Mammary epithelial cell (primary cell): ENCODE measurements around the gene TAF3.

Source experiments
- EZH2 ChIP-seq: IDR thresholded peaks from 2 replicates; pipeline ENCODE4 v1.6.1; 2012; ENCODE audit warnings: low read length, inconsistent platforms, borderline replicate concordance
- TF ChIP-seq, protein P1 (sequence below), 2 donors: IDR thresholded peaks in 1 of 2; conservative IDR thresholded peaks in 1 of 2; 2 replicates each; pipeline ENCODE4 v1.5.1; 2011 to 2012; ENCODE audit warnings: inconsistent platforms in 2 of 2, low read length in 2 of 2, mild to moderate bottlenecking in 2 of 2, control low read depth in 1 of 2, low read depth in 1 of 2; ENCODE audit not compliant: insufficient read depth in 1 of 2; ENCODE audit errors: extremely low read depth in 1 of 2

DNA sequence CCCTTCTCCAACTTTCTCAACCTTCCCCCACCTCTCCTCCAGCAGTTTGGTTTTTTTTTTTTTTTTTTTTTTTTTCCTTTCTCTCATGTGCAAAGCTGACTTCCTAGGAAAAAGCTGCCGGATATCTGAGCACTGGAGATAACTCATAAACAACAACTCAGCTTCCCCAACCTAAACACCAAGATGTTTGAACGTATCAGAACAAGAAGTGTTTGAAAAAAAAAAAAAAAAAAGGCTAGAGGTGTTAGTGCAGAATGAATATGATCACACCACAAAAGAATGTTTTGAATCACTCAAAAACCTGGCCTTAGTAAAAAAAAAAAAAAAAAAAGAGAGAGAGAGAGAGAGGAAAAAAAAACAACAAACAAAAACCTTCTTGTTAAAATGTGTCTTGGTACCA, 247.3 kb downstream of the TAF3 start:
- TF ChIP-seq, protein P1, sequence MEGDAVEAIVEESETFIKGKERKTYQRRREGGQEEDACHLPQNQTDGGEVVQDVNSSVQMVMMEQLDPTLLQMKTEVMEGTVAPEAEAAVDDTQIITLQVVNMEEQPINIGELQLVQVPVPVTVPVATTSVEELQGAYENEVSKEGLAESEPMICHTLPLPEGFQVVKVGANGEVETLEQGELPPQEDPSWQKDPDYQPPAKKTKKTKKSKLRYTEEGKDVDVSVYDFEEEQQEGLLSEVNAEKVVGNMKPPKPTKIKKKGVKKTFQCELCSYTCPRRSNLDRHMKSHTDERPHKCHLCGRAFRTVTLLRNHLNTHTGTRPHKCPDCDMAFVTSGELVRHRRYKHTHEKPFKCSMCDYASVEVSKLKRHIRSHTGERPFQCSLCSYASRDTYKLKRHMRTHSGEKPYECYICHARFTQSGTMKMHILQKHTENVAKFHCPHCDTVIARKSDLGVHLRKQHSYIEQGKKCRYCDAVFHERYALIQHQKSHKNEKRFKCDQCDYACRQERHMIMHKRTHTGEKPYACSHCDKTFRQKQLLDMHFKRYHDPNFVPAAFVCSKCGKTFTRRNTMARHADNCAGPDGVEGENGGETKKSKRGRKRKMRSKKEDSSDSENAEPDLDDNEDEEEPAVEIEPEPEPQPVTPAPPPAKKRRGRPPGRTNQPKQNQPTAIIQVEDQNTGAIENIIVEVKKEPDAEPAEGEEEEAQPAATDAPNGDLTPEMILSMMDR (conservative IDR thresholded peaks at IDR 0.05 in 1 of 2, IDR thresholded peaks at IDR 0.05 in 1 of 2; ENCODE audit: extremely low read depth in 1 of 2, insufficient read depth in 1 of 2, low read depth in 1 of 2, low read length in 2 of 2) = no peak
- no peak for TF ChIP-seq EZH2
